ENCODE results near the gene OLFML2A.

- TF ChIP-seq L3MBTL2 (conservative IDR thresholded peaks at IDR 0.05) (no peak), SP1 (IDR thresholded peaks at IDR 0.05) (no peak), PKNOX1 (IDR thresholded peaks at IDR 0.05) (no peak), FOXM1 (IDR thresholded peaks at IDR 0.05; ENCODE audit: borderline replicate concordance) (no peak)
These were observed 3.8 kb downstream of the OLFML2A start for GRCh38 chr9:124780757-124781151.

All from HEK293T (cell line).